Glutamatergic neuron (in vitro differentiated cells): Measurements from ENCODE around the gene COL9A1. TPM values are rescaled to one million over a fixed set of nuclear protein-coding genes. Genes with fewer than 3 reads are reported as not detected.
"Not testable (repeated sequence)": the region's sequence is repeated elsewhere in the genome, so short reads cannot be mapped to it uniquely, and the experiment has no call there.

ENCODE experiments used
- DNase-seq: peaks from one replicate; pipeline ENCODE4 v3.0.0; 2022
- H3K27ac Mint-ChIP-seq: one replicate; pipeline ENCODE4 v1.8.0; 2020; ENCODE audit warnings: mild to moderate bottlenecking, mixed read lengths, inconsistent platforms; ENCODE audit not compliant: unreplicated experiment
- H3K27me3 Mint-ChIP-seq: one replicate; pipeline ENCODE4 v1.8.0; 2020; ENCODE audit warnings: mild to moderate bottlenecking, moderate library complexity, mixed read lengths, inconsistent platforms; ENCODE audit not compliant: unreplicated experiment
- H3K36me3 Mint-ChIP-seq: one replicate; pipeline ENCODE4 v1.8.0; 2020; ENCODE audit warnings: mild to moderate bottlenecking, mixed read lengths, inconsistent platforms; ENCODE audit not compliant: unreplicated experiment
- H3K4me1 Mint-ChIP-seq: one replicate; pipeline ENCODE4 v1.8.0; 2020; ENCODE audit warnings: mild to moderate bottlenecking, low read depth, mixed read lengths, inconsistent platforms; ENCODE audit not compliant: unreplicated experiment
- H3K4me3 Mint-ChIP-seq: one replicate; pipeline ENCODE4 v1.8.0; 2020; ENCODE audit warnings: mild to moderate bottlenecking, mixed read lengths, inconsistent platforms; ENCODE audit not compliant: unreplicated experiment
- H3K9me3 Mint-ChIP-seq: one replicate; pipeline ENCODE4 v1.8.0; 2020; ENCODE audit warnings: mild to moderate bottlenecking, moderate library complexity, mixed read lengths, inconsistent platforms; ENCODE audit not compliant: unreplicated experiment
- CTCF ChIP-seq: fragments of 200-600 bp; sonication (generic); IDR thresholded peaks from one replicate; pipeline ENCODE4 v1.5.0; 2021; ENCODE audit not compliant: partially characterized antibody, unreplicated experiment
- total RNA-seq: library from RNA; stranded (reverse); fragmentation: NEBNext Ultra II Directional; extraction: Animal tissue kit (Norgen Biotek cat#: 25700); gene quantifications from one replicate; pipeline ENCODE4 v1.2.1, GENCODE V29; 2021; ENCODE audit not compliant: unreplicated experiment

COL9A1 gene
- total RNA-seq, 1 donor from 2014 or later: 1.8 TPM

DNA sequence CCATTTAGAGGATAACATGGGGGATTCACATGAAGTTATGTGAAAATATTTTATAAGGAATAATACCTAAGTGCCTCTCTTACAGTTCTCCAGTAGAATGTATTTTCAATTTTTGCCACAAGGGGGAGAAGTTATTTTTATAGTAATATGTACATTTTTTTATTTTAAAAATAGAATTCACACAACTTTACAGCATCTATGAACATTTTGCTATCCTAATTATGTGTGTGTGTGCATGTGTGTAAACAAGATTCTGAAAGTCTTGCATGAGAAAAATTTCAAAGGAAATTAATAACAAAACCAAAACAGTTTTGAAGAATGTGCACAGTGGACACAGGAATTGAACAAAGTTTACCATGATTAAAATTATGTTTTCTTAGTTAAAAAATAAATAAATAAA, 5.3 kb upstream of the COL9A1 start:
- DNase-seq, H3K9me3 Mint-ChIP-seq, H3K36me3 Mint-ChIP-seq, H3K4me3 Mint-ChIP-seq, H3K27ac Mint-ChIP-seq, H3K27me3 Mint-ChIP-seq: not testable (repeated sequence)
- H3K4me1 Mint-ChIP-seq: peaks cover 12% of the 10 kb centered on the region
- TF ChIP-seq CTCF: peak; percentile 73

DNA sequence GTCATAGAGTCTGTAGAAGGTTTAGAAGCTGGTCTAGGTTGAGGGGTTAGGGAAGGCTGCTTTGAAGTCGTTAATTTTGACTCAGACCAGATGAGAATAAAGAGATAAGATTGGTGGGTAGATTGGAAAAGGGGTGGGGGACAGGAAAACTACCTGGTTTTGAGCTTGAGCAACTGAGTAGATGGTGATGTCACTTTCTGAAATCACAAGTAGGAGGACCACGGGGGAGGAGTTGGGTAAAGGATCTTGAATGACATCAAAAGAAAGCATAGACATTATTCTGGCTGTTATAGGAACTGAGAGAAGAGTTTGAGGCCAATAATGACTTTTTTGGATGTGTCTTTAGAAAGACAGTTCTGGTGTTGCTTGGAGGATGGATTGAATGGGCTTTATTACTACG, 4.1 kb upstream of the COL9A1 start:
- no peak overlapping the region for H3K4me3 Mint-ChIP-seq
- H3K27me3 Mint-ChIP-seq: peaks cover 2% of the 10 kb centered on the region
- TF ChIP-seq CTCF: no peak
- no peak for DNase-seq
- H3K27ac Mint-ChIP-seq: no peak overlapping the region
- no peaks in the 10 kb centered on the region for H3K9me3 Mint-ChIP-seq
- peaks cover 12% of the 10 kb centered on the region for H3K4me1 Mint-ChIP-seq
- no peaks in the 10 kb centered on the region for H3K36me3 Mint-ChIP-seq

DNA sequence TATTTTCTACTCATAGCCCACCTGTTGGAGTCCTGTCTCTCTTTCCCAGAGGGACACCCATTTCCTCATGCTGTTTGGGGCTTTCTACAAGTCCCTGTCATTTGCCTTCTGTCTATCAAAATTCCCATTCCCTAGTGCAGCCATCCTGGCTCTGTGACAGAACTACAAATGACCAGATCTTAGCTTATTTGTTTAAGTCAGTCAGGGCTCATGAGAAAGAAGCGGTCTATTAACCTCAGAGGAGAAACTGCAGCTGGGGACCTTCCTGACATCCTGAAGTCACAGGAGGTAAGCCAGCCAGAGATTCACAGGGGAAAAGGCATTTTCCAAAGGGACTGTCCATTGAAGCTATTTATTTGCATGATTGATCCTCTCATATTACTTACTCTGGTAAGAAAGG, 1.7 kb upstream of the COL9A1 start:
- no peak for TF ChIP-seq CTCF
- no peaks in the 10 kb centered on the region for H3K9me3 Mint-ChIP-seq
- peaks cover 2% of the 10 kb centered on the region for H3K27me3 Mint-ChIP-seq
- H3K4me1 Mint-ChIP-seq: peaks cover 11% of the 10 kb centered on the region
- H3K27ac Mint-ChIP-seq: no peak overlapping the region
- H3K4me3 Mint-ChIP-seq: no peak overlapping the region
- no peak for DNase-seq
- H3K36me3 Mint-ChIP-seq: no peaks in the 10 kb centered on the region

- no peak overlapping the region for H3K27ac Mint-ChIP-seq
- no peak for DNase-seq
- H3K9me3 Mint-ChIP-seq: no peaks in the 10 kb centered on the region
- no peak for TF ChIP-seq CTCF
- no peak overlapping the region for H3K4me3 Mint-ChIP-seq
- H3K27me3 Mint-ChIP-seq: peaks cover 2% of the 10 kb centered on the region
- no peaks in the 10 kb centered on the region for H3K36me3 Mint-ChIP-seq
- peaks cover 1% of the 10 kb centered on the region for H3K4me1 Mint-ChIP-seq
Observed at GRCh38 chr6:70299456-70299855, 3.4 kb downstream of the COL9A1 start.

DNA sequence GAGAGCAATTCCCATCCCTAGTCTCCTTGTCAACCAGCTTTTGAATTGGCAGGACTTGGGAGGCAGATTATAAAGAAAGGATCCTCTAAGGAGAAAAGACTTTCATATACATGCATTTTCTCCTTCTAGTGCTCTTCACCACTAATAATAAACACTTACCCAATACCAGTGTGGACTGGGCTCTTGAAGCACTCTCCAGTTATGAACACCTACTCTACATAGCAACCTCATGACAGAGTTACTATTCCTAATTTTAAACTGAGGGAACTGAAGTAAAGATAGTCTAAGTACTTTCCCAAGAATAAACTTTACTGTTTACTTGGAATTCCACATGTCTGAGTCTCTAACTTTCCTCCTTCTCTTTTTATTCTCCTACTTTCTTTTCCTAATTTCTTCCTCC, 4.8 kb downstream of the COL9A1 start:
- no peak for DNase-seq
- no peaks in the 10 kb centered on the region for H3K9me3 Mint-ChIP-seq
- TF ChIP-seq CTCF: no peak
- H3K27ac Mint-ChIP-seq: no peak overlapping the region
- H3K27me3 Mint-ChIP-seq: no peaks in the 10 kb centered on the region
- H3K4me1 Mint-ChIP-seq: no peaks in the 10 kb centered on the region
- no peaks in the 10 kb centered on the region for H3K36me3 Mint-ChIP-seq
- H3K4me3 Mint-ChIP-seq: no peak overlapping the region
